RWPE1 (cell line): ENCODE data around the gene DPM3.
"Not testable (repeated sequence)": the region's sequence is repeated elsewhere in the genome, so short reads cannot be mapped to it uniquely, and the experiment has no call there.

Experiments used
- CTCF ChIA-PET: fragments of 350-600 bp; sonication (Branson Sonifier 250); formaldehyde crosslinking; extraction: SDS; loops from one replicate; lab custom pipeline; 2021; lab: Yijun Ruan, JAX
- POLR2A ChIA-PET: fragments of 400-600 bp; formaldehyde crosslinking; extraction: SDS; loops from one replicate; lab custom pipeline; 2020; ENCODE audit warnings: antibody characterized with exemption; ENCODE audit not compliant: low non-redundant PET; lab: Yijun Ruan, JAX
- DNase-seq: peaks from one replicate; pipeline ENCODE4 v3.0.0; 2012; ENCODE audit warnings: low spot score
- H3K27ac ChIP-seq: fragments of 450-650 bp; 2 replicates; pipeline ENCODE4 v1.5.1; 2017
- TF ChIP-seq, protein P1 (sequence below): fragments of 450-650 bp; conservative IDR thresholded peaks from 2 replicates; pipeline ENCODE4 v1.5.1; 2017; ENCODE audit warnings: low read depth, mild to moderate bottlenecking

Gene DPM3

DNA sequence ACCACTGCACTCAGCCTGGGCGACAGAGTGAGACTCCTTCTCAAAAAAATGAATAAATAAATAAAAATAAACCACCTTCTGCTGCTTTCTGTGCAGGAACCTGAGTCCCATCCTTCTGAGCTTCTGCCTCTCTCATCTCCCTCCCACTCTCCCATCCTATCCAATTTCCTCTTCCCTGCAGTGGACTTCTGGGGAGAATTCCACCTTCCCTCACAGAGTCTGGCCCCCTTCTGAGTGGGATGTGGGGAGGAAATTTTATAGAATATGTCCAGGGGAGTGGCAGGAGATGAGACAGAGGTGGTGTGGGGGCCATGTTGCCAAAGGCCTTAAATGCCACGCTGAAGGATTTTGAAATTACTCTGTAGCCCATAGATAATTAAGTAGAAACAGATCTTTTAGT lies 18.0 kb downstream of the DPM3 start:
- no peak for DNase-seq
- TF ChIP-seq, protein P1, sequence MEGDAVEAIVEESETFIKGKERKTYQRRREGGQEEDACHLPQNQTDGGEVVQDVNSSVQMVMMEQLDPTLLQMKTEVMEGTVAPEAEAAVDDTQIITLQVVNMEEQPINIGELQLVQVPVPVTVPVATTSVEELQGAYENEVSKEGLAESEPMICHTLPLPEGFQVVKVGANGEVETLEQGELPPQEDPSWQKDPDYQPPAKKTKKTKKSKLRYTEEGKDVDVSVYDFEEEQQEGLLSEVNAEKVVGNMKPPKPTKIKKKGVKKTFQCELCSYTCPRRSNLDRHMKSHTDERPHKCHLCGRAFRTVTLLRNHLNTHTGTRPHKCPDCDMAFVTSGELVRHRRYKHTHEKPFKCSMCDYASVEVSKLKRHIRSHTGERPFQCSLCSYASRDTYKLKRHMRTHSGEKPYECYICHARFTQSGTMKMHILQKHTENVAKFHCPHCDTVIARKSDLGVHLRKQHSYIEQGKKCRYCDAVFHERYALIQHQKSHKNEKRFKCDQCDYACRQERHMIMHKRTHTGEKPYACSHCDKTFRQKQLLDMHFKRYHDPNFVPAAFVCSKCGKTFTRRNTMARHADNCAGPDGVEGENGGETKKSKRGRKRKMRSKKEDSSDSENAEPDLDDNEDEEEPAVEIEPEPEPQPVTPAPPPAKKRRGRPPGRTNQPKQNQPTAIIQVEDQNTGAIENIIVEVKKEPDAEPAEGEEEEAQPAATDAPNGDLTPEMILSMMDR, result no peak
- ChIA-PET CTCF (interaction anchor here (0.6 kb wide), 1 partner anchor 290 kb away, joined by 3 read pairs; no protein-coding TSS in a partner anchor), POLR2A (no interaction called here)
- no peak overlapping the region for H3K27ac ChIP-seq

DNA sequence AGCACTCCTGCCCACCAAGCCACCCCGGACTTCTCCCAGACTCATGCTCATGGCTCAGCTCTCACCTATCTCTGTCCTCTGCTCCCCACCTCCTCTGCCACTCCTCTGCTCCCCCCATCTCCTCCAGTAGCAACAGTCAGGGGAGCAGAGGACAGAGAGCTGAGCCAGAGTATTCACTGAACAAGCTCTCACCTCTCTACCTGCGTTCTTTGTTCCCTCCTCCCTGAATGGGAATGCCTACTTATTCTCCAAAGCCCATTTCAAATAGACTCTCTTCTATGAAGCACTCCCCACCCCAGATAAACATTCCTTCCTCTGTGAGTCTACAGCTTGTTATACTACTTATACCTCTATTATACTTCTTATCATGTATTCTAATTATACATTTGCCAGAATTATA lies 19.1 kb downstream of the DPM3 start:
- TF ChIP-seq, protein P1, result no peak
- no peak overlapping the region for H3K27ac ChIP-seq
- POLR2A ChIA-PET, result no interaction called here
- DNase-seq, result no peak
- CTCF ChIA-PET, result interaction anchor here (1.3 kb wide), 1 partner anchor 32 kb away, joined by 3 read pairs; no protein-coding TSS in a partner anchor

DNA sequence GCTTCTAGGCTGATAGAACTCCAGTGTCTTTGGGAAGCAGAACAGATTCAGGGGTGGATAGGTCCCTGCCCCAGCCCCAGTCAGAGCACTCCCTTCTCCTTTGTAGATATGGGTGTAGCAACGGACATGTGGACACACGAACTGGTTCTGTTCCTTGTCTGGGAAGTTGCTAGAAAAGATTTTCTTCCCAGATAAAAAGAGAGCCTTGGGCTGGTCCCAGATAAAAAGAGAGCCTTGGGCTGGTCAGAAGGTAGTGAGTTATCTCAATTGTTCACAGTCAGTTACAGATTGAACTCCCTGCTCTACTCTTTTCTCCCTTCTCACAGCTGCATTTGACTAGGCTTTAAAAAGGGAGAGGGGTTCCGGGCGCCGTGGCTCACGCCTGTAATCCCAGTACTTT lies 20.1 kb downstream of the DPM3 start:
- TF ChIP-seq, protein P1, result no peak
- ChIA-PET CTCF (interaction anchor here (0.8 to 1.3 kb wide), 2 partner anchors 31 to 48 kb away, joined by 3 read pairs; no protein-coding TSS in a partner anchor), POLR2A (no interaction called here)

DNA sequence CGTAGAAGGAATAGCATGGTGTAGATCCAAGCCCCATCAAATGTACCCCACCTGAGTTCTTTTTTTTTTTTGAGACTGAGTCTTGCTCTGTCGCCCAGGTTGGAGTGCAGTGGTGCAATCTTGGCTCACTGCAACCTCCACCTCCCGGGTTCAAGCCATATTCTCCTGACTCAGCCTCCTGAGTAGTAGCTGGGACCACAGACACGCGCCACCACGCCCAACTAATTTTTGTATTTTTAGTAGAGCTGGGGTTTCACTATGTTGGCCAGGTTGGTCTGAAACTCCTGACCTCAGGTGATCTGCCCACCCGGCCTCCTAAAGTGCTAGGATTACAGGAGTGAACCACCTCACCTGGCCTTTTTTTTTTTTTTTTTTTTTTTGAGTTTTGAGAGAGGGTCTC lies 22.2 kb downstream of the DPM3 start:
- POLR2A ChIA-PET, DNase-seq, CTCF ChIA-PET, H3K27ac ChIP-seq: not testable (repeated sequence)

More for the DNA sequence above, 20.1 kb downstream of the DPM3 start:
- H3K27ac ChIP-seq, result no peak overlapping the region; the same call in 1 of the 2 replicates
- no peak for DNase-seq

DNA sequence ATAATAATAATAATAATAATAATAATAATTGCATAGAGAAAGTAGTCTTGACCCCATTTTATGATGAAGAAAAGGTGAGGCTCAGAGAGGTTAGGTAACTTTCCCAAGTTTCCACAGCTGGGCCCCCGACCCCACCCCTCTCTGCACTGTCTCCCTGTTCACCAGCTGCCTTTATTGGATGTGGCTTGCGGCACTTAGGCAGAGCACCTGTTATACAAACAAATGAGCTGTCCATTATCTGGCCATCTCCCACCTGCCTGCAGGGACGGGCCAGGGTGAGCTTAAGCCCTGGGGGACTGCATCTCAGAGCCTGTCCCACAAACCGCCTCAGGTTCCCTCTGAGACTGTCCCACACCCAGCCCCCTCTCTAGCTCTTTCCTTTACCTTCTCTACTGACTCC lies 22.7 kb downstream of the DPM3 start:
- ChIA-PET CTCF (no interaction called here), POLR2A (no interaction called here)
- DNase-seq, result no peak
- H3K27ac ChIP-seq, result no peak overlapping the region
- TF ChIP-seq, protein P1, result no peak

DNA sequence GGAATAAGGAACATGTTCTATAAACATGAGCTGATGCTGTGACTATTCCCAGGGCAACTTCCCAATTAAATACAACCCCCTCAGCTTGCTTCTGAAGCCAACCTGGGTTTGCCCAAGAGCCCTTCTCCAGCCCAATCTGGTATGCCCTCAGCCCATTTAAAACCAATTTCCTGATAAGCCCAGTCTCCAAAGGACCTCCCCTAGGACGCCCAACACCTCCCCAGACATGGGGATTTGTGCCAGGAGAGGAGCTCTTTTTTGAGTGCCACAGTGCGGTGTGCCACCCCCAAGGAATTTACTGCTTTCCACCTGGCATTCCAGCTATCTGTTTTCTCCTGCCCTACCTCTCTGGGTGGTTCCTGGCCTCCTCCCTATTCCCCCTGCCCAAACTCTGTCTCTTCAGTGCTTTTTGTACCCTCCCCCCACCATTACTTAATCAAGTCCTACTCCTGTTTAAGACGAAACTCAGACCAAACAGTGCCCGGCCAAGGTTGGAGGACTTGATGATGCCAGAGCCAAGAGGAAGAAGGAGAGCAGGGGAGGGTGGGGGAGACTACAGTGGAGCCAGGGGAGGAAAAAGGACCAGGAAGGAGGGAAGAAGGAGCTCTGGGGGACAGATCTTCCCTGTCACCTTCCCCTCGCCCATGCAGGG lies 24.1 kb downstream of the DPM3 start:
- no peak overlapping the region for H3K27ac ChIP-seq
- ChIA-PET CTCF (interaction anchor here (1.4 to 2.1 kb wide), 2 partner anchors 51 to 156 kb away, joined by 5 to 6 read pairs; no protein-coding TSS in a partner anchor), POLR2A (no interaction called here)
- DNase-seq, result no peak
- TF ChIP-seq, protein P1, result no peak

DNA sequence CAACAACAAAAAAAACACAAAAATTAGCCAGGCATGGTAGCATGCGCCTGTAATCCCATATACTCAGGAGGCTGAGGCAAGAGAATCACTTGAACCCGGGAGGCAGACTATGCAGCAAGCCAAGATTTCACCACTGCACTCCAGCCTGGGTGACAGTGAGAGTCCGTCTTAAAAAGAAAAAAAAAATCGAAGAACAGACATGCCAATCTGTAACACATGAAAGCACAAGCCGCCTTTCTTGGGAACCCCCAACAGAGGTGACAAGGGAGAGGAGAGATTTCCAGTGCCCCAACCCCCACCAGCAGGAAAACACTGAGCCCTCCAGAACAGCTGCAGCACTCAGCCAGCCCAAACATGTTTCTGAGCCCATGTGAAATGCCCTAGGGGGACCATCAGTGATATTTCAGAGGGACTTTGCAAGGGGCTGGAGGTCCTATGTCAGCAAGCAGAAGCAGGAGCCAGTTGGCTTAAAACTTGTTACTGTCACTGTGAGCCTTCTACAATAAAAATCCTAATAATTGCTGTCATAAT lies 26.8 kb downstream of the DPM3 start:
- ChIA-PET CTCF (no interaction called here), POLR2A (no interaction called here)
- H3K27ac ChIP-seq, result no peak overlapping the region
- no peak for DNase-seq
- TF ChIP-seq, protein P1, result no peak
